SIG-M5 treated with dmso at 0.1 percent for 504 hours (cell line): ENCODE results near the gene CEBPG.

ENCODE experiments used
- DNase-seq: peaks from one replicate; lab custom pipeline; 2025; ENCODE audit not compliant: unreplicated experiment; lab: John Stamatoyannopoulos, UW

Gene CEBPG

DNA sequence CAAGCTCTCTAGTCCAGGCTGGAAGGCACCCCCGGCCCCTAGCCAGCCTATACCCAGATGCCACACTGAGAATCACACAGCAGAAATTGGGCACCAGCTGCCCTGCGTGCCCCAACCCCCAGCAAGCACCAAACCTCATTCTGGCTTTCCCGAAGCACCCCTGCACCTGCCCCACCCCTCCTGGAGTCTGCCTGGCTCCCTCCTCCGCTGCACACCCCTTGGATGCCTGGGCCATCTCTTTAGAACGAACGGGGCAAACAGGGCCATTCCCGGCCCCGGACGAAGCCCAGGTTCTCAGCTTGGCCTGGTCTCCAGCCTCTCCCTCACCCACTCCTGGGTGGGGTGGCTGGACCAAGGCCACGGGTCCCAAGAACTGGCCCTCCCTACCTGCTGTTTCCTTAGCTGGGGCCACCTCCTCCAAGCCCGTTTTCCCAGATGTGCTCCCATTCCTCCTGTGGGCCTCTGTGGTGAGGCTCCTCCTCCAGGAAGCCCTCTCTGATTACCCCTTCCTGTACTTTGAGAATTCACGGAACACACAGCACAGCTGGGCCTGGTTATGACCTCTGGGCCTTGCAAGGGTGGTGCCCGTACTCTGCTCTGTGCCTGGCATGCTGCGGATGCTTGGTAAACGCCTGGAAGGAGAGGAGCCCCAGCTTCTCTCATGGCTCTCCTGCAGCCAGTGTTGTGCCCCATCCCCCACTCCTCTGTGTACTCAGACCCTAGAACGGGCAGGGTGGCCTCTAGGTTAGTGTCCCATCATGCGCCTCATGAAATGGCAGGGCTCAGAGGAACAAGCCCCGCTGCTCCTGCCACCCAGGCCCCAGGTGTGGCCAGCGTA lies 21.4 kb downstream of the CEBPG start:
- no peak for DNase-seq

DNA sequence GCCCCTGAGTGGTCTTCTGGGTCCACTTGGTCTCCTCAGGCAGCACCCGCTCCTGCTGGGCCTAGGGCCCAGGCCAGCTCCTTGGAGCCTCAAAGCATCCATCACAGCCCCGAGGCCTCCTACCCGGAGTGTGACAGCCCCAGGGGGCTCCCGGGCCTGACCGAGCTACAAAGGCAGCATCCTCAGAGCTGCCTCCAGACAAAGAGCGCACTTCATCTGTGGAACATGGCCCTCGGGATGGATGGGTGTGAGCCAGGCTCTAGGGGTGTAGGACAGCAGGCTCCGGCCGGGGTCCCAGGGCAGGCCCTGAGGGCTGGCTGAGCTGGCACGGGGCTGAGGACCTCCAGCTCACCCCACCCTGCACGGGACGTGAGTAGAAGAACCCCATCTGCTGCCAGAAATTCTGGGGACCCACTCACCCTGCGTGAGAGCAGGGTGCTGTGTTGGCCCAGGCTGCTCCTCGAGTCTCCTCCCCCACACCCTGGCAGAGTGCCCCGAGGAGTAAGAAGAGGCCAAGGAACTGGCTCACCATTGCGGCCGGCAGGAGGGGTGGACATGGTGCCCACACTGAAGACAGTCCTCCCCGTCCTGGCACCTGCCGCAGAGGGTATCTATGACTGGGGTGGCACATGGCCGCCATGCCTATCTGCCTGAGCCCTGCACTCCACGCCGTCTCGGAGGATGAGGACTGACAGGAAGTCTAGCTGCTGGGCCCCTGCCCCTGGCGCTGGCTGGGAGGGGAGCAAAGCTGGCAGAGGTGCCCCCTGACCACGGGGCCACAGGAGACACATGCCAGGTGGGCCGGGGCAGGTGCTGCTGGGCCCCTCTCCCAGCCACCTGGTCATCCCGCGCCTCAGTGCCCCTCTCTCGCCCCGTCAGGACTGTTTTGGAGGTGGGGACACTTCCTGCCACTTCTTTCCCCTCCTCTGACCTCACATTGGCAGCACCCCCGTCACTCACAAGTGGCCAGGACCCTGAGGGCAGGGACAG lies 22.3 kb downstream of the CEBPG start:
- DNase-seq, result no peak

DNA sequence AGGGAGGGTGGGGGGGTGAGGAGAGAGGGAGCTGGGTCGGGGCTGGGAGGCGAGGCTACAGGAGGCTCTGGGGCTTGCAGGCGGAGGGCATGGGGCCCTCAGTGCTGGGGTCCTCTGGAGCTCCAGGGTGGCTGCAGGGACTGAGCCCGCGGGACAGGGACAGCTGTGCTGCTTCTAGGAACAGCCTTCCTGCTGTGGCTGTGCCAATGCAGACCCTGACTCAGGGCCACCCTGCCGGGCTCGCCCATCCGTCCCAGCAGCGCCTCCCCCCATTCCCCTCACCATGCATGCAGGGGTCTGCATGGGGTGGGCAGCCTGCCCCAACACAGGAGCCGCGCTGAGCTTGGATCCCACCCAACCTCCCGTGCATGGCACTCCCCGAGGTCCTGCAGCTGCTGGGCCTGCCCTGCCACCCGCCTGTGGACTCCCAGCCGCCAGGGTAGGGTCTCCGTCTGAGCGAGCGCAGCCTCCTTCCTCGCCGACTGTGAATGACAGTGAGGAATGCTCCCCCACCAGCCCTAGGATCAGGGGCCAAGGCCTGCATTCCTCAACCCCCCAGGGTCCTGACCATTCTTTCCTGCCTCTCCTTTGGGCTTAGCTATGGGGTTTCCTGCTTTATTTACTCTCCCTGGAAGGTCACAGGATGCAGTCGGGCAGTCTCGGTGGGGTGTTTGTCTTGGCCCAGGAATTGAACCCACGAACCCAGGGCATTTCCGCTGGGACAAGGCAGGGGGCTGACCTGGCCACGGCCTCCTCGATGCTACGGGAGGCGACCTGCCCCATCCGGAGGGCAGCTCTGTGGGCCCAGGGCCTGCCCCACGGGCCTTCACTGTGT lies 23.4 kb downstream of the CEBPG start:
- no peak for DNase-seq

DNA sequence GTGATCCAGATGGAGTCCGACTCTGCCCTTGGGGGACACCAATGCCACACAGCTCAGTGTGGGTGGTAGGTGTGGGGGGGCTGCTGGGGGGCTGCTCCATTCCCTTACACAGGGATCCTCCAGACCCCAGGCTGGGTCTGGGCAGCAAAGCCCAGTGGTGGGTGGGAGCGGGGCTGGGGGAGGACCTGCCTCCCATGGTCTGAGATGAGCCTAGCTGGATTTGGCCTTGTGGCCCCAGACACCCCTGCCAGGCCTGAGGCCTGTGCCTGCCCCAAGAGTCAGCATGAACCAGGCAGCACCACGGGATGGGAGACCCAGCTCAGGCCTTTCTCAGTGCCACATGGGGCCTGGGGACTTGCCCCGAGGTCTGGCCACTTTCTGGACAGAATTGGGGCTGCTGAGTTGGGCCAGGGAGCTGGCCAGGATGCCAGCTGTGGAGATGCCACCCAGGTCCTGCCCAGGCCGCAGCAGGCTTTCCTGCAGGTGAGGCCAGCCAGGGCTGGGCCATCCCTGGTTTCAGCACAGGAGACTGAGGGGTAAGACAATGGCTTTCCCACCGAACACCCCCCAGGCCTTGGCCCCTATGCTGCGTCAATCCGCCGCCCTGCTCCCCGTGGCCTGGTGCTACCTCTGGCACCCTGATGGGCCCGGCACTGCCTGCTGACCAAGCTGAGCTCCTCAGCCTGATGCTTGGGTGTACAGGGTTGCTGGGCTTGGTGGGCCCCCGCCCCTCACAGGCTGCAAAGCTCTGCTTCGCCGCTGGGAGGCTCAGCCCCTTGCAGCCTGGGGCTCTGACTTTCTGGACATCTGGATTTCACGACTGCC lies 24.2 kb downstream of the CEBPG start:
- DNase-seq, result no peak

DNA sequence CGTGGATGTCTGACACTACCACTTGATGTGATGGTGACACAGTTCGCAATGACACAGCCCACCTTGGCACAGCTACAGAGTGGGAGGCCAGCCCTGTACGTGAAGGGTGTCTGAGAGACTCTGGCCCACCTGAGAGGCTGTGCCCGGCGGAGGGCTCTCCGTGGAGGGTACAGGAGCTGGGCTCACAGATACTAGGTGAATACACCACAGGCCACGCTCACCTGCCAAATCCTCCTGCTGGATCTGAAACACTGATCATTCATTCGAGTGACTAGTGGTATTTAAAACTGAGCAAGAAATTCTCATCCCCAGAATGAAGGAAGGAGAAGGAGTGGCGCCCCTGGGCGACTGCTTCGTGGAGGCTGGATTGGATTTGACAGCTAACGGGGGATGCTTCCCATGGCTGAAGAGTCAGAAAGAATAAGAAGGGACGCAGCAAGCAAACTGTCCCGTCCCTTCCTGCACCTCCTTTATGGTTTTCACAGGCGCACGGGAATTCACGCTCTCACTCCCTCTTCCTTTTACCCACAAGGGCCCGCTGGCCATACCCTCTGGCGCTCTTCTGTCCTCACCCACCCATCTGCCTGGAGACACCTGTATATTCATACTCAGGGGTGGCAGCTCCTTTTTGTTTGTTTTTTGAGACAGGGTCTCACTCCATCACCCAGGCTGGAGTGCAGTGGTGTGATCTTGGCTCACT lies 25.0 kb downstream of the CEBPG start:
- DNase-seq, result no peak

DNA sequence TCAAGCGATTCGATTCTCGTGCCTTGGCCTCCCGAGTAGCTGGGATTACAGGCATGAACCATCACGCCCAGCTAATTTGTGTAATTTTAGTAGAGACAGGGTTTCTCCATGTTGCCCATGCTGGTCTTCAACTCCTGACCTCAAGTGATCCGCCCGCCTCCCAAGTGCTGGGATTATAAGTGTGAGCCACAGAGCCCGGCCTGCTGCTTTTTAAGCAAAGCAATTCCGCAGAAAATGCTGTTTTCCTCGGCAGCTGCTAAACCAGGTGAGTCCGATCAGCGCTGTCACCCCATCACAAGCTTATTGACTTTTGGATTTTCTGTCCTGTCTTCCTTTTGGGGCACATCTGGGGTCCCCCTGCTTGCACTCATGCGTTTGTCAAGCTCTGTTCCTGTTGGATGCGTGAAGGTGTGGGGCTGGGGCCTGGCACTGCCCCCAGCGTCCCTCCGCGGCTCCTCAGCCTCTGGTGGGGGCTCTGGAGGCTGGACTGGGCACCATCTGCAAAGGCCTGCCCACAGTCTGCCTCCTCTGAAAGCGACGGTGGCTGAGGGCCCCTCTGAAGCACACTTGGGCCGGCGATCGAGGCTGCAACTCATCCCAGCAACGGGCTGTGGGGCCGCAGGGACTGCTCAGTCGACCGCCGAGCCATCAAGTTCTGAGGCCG lies 25.7 kb downstream of the CEBPG start:
- no peak for DNase-seq

DNA sequence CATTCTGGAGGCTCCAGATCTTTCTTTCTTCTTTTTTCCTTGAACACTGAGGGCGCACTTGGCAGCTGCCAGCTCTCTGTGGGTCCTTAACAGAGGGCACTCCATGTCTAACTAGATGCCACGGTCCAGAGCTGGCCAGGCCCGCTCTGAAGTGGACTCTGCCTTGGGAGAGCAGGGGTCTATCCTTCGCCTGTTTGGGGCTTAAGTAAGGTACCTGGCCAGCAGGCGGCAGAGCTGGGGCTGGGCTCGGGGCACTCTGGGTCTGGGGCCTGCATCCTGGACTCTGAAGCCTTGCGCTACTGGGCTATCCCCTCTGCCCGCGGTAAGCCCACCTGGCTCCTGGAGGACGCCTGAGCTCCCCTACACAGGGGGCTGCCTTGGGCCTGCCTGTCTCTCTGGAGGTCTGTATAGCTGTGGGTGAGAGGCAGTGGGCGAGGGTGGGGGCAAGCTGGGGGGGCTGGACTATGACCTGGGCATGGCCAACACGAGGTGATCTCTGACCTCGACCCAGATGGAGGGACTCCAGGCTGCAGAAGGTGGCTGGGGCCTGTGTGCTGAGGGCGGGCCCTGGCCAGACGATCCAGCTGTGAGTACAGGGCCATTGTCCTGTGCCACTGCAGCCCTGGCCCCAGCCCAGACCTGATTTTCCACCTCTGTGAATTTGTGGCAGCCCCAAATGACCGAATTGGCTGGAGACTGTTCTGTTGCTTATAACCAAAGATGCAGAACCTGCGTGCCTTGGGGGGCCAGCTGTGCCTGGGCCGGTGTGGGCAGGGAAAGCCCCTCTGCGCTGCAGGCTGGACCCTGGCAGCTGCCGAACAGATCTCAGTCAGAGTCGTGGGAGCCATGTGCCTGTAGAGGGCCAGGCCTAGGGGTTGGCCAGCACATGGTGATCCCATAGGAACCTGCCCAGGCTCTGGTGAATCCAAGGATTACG lies 26.5 kb downstream of the CEBPG start:
- no peak for DNase-seq

DNA sequence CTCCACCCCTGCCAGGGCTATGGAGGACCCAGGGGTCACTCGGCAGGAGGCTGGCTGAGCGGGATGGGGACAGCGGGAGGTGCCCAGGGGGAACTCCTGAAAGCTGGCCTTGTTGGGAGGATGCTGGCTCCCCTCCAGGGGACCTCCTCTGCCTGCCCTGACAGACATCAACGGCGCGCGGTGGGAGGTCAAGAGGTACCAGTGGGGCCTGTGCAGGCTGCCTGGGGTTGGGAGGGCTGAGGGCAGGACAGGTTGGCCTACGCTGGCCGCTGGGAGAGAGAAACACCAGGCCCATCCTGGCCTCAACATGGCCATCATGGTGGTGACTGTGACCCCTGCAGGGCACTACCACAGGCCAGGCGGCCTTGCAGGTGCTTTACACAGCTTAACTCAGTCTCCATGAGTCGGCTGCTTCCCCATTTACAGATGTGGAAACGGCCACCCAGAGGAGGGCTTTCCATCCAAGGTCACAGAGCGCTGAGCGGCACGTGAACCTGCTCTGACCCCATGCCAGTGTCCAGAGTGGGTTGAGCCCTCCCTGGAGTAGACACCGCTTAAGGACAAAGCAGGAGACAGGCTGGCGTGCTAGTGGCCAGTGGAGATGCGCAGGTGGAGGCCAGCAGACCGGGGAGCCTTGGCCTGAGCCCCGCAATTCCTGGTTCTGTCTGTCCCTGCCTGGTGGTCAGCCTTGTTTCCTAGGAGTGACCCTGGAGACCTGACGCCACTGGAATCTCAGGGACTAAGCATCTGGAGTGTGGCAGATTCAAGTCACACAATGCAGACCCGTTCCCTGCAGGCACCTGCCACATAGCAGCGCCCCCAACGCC lies 27.6 kb downstream of the CEBPG start:
- DNase-seq, result no peak

DNA sequence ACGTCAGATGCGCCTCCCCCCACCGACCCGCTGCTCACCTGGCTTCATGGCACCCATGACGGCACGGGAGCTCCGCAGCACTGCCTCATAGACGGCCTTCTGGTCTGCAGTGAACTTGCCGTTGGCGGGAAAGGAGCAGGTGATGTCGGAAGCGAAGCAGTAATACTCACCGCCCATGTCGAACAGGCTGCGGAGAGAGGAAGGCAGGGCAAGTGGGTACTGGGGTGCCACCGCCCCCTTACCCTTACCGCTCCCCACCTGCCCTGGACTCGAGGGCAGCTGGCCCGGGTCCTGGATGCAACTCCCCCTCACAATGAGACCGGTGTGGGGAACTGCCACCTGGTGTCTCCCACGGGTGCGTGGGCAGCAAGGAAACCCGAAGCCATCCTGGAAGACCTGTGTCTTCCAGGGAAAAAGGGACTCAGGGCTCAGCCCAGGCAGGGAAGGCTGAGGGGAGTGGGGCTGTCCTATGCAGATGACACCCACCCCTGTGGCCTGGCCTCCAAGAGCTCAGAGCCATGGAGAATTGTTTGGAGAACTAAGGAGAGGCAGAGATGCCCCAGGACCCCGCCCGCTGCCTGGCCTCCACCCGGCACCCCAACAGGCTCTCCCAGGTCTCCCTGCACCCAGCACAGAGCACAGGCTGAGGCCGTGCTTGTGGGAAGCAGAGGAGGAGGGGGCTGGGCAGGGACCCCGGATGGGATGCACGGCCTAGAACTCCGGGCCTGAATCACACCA lies 28.3 kb downstream of the CEBPG start:
- DNase-seq, result no peak

DNA sequence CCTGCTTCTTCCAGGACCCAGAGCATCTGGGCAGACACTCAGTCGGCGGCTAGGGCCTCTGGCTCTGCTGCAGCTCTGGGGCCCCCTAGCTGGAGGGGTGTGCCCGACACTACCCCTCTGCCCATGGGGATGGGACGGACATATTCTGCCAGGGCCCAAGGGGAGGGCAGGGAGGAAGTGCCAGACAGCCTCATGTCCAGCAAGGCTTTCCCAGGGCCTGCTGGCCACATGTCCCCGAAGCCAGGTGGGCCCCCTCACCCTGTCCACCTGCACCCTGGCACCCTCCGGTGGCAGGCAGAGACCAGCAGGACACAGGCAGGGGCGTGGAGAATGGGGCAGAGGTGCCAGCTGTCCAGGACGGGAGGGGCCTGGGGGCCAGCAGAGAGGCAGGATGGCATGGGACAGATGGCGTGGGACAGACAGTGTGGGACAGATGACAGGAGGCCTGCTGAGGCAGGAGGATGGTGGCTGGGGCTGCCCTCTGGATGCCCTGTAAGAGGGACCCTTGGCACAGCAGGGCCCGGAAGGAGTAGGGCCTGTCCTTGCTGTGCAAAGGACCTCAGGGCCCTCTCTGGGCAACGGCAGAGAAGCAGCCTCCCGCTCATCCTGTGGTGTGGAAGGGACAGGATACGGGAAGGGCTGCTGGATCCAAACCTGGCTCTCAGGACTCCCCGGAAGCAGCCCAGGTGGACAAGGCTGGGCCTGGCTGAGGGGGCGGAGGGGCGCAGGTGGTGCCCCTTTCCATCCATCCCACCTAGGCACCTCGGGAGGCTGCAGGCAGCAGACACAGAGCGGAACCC lies 29.1 kb downstream of the CEBPG start:
- no peak for DNase-seq

DNA sequence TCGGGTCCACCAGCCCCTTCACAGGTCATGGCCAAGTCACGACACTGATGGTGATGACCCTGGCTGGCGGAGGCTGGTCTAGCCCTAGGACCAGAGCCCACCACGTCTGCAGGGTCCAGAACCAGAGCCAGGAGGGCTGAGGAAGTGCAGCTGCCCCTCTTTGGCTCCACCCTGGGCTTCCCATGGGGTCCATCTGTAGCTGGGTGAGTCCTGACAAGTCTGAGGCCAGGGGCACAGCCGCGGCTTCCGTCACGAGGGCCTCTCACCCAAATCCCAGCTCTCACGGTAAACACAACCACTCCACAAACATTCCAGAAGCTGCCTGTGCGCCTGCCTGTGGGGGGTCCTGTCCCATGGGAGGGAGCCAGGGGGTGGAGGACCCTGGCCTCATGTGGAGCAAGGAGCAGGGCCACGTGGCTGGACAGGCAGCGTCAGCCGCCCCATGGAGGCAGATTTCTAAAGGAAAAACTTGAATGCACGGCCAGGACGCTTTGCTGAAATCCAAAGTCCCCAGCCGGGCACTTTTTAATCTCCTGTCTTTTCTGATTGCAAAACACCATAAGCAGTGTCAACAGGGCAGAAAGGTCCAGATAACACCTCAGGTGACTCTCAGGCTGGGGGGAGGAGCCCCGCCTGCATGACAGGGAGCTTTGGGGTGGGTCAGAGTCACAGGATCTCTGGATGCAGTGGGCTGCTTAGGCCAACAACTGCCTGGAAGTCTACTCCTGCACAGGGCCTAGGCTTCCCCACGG lies 29.9 kb downstream of the CEBPG start:
- DNase-seq, result no peak

DNA sequence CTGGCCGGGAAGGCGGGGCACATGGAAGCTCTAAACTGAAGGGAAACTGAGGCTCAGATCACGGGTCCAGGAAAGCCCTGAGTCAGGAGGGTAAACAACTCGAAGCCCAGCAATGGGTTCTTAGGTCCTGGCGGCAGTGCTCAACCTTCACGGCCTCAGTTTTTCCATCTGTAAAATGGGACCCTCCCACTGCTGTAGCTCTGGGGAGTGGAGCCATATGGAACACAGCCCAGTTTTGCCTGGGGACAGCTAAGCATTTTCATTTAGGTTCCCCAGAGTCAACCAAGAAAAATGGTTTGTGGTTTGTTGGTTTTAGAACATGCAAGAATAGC lies 30.4 kb downstream of the CEBPG start:
- no peak for DNase-seq

DNA sequence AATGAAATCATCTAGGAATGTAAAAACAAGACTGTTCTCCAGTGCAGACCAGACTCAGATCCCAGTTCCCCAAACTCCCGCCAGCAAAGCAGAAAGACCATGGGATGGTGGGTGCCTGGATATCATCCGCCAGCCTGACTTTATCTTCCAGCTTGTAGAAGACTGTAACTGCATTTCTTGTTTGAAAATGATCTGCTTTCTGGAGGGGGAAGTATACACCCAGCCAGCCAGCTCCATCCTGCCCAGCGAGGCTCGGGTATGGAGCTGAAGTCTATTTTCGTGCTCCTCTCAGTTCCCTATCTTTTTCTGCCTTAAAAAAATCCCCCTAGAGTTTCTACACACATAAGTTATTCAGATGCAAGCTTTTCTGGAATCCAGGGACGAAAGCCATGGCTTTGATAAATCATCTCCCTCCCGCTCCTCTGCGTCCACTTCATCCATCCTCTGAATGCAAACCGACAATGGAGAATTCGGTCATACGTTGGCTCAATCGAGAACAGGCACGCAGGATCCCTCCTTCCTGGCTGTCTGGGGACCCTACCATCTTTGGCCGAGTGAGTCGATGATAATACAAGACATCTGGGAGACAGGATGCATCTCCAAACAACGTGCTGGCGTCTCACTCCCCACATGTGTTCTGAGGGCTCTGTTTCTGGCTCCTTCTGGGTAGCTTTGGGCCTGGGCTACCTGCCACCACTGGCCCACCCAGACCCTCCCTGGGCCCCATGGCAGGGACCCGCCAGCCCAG lies 31.2 kb downstream of the CEBPG start:
- peak; percentile 52 for DNase-seq

DNA sequence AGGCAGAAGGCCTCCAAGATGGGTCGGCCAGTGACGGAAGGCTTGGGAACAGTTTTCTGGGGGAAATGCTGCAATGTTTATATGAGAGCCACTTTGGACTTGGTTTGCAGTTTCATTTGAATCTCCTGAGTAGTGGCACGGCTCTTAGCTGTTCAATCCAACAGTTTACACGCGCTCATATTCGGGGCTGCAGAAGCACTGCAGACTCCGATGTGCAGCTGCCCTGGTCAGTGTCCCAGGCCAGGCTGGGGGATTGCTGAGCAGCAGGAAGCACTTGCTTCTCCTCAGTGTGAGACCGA lies 31.7 kb downstream of the CEBPG start:
- no peak for DNase-seq
